GM06990 (cell line): Measurements from ENCODE around the gene LRTM1.

ENCODE experiments used
- DNase-seq: peaks from one replicate; pipeline ENCODE4 v3.0.0-alpha.2; 2011; ENCODE audit not compliant: insufficient read length; ENCODE audit errors: extremely low read depth
- H3K27me3 ChIP-seq: replicated peaks from 2 replicates; pipeline ENCODE4 v1.6.0; 2011; ENCODE audit warnings: low read length; ENCODE audit not compliant: control insufficient read depth, insufficient read depth
- H3K36me3 ChIP-seq: 2 replicates; pipeline ENCODE4 v1.5.1; 2011; ENCODE audit warnings: low read length; ENCODE audit not compliant: control insufficient read depth, insufficient read depth
- H3K4me3 ChIP-seq: replicated peaks from 2 replicates; pipeline ENCODE4 v1.5.1; 2011; ENCODE audit warnings: low read depth, mild to moderate bottlenecking, control low read depth, low read length
- TF ChIP-seq, protein P1 (sequence below): IDR thresholded peaks from 2 replicates; pipeline ENCODE4 v1.5.1; 2011; ENCODE audit warnings: low read length, control low read depth, mild to moderate bottlenecking, inconsistent platforms; ENCODE audit not compliant: insufficient read depth, poor library complexity, severe bottlenecking

Gene LRTM1

DNA sequence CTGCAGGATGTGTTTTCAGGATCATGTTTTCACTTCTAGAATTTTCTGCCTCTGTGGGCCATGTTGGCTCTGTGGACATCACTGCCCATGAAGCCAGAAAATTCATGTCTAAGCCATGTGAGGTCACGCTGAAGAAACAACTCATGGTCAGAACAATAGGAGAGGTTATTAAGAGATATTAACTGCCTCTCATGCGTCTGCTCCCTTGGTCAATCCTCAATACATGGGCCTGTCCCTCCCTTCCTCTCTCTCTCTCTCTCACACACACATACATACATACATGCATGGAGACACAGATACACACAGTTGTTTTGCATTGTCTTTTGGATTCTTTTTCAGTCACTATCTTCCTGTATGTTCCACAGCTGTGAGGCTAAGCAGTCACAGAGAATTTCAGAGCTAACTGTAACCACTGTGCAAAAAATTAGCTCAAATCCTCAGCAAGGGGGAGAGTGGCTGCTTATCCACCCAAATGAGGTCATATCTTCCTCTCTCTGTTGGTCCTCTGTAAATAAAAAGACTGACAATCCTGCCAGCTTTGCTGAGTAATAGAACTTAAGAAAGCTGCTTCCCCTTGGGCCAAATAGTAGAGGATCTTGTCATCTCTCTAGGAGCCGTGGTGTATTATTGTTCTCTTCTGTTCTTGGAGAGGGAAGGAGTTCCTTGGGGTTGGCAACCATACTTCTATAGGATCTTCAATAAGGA lies 45.6 kb downstream of the LRTM1 start:
- TF ChIP-seq, protein P1, sequence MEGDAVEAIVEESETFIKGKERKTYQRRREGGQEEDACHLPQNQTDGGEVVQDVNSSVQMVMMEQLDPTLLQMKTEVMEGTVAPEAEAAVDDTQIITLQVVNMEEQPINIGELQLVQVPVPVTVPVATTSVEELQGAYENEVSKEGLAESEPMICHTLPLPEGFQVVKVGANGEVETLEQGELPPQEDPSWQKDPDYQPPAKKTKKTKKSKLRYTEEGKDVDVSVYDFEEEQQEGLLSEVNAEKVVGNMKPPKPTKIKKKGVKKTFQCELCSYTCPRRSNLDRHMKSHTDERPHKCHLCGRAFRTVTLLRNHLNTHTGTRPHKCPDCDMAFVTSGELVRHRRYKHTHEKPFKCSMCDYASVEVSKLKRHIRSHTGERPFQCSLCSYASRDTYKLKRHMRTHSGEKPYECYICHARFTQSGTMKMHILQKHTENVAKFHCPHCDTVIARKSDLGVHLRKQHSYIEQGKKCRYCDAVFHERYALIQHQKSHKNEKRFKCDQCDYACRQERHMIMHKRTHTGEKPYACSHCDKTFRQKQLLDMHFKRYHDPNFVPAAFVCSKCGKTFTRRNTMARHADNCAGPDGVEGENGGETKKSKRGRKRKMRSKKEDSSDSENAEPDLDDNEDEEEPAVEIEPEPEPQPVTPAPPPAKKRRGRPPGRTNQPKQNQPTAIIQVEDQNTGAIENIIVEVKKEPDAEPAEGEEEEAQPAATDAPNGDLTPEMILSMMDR, result no peak
- H3K4me3 ChIP-seq, result no peak overlapping the region
- peaks cover 2% of the 10 kb centered on the region; the same call in 1 of the 2 replicates for H3K27me3 ChIP-seq
- DNase-seq, result no peak
- no peaks in the 10 kb centered on the region for H3K36me3 ChIP-seq

DNA sequence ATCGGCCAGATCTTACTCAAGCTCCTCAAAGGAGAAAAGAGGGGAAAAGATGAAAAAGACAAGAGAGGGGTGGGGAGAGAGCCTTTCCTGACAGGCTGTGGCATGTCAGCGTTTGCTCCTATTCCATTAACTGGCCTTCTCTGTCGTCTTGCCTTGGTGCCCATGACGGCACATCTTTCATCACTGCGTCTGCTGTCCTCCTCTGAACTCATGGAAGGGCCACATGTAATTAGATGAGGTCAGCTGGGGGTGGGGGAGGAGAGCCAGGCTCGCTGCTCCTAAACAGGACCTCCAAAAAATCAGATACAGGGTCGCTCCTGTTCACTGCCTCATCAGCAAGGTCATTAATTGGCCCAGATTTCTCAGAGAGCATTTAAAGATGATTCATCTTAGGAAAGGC lies 49.7 kb downstream of the LRTM1 start:
- Histone ChIP-seq H3K4me3 (no peak overlapping the region), H3K36me3 (no peaks in the 10 kb centered on the region), H3K27me3 (peaks cover 2% of the 10 kb centered on the region)
- no peak for DNase-seq
- TF ChIP-seq, protein P1, result no peak

GRCh38 chr3:54877730-54878129 lies 50.1 kb downstream of the LRTM1 start:
- TF ChIP-seq, protein P1, result no peak
- peaks cover 2% of the 10 kb centered on the region for H3K27me3 ChIP-seq
- DNase-seq, result no peak
- no peaks in the 10 kb centered on the region for H3K36me3 ChIP-seq
- no peak overlapping the region for H3K4me3 ChIP-seq

- Histone ChIP-seq H3K4me3 (no peak overlapping the region), H3K27me3 (peaks cover 2% of the 10 kb centered on the region), H3K36me3 (no peaks in the 10 kb centered on the region)
- no peak for DNase-seq
- TF ChIP-seq, protein P1, result no peak
Observed at GRCh38 chr3:54876694-54877093, 51.2 kb downstream of the LRTM1 start.

DNA sequence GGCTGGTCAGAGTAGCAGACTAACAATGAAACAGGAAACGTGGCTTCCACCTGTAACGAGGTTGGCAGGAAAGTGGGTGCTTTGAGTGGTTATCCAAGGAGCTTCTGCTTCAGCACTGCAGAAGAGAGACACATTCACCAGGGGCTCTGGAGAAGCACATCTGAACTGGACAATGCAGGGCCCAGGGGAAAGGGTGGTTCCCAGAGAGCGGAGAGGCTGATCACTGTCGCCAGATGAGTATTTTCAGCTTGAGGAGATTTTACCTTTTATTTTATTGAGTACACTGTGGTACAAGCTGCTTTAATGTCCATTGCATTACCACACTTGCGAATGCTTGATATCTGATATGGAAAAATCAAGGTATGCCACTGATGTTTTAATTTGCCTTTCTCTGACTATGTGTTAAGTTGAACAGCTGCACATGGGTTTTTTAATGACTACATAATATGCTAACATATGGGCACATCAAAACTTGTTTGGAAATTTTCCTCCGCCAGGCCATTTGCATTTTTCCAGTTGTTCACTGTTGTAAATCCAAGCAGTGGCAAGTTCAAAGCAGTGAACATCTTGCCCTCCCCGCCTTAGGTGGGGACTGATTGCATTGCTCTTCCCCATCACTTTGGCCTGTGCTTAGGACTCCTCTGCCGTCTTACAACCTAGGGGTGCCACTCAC lies 52.1 kb downstream of the LRTM1 start:
- TF ChIP-seq, protein P1, result no peak
- no peak overlapping the region for H3K4me3 ChIP-seq
- no peaks in the 10 kb centered on the region for H3K36me3 ChIP-seq
- H3K27me3 ChIP-seq, result peaks cover 2% of the 10 kb centered on the region
- no peak for DNase-seq
